Epithelial cell of proximal tubule (primary cell): Measurements from ENCODE around the gene NOLC1. TPM values are rescaled to one million over a fixed set of nuclear protein-coding genes. Genes with fewer than 3 reads are reported as not detected.
A peak's percentile ranks its signal among the peaks of the same experiment; 100 is the strongest.

Experiments used
- DNase-seq: peaks from one replicate; pipeline ENCODE4 v3.0.0-alpha.2; 2011; ENCODE audit warnings: low read depth
- H3K4me3 ChIP-seq: 2 replicates; pipeline ENCODE4 v1.5.1; 2011; ENCODE audit warnings: low read depth, mild to moderate bottlenecking, low read length
- CTCF ChIP-seq: conservative IDR thresholded peaks from 2 replicates; pipeline ENCODE4 v1.5.1; 2012; ENCODE audit warnings: low read depth, mild to moderate bottlenecking, low read length
- total RNA-seq: library from RNA; depleted of rRNA; stranded (reverse); fragments of >200 nt; gene quantifications from 2 replicates; pipeline ENCODE4 v1.2.3, GENCODE V29; 2015

NOLC1 gene
- total RNA-seq, 1 donor from 2014 or later, result 100 TPM

GRCh38 chr10:102113261-102113955 is 38.8 kb upstream of the NOLC1 start:
- H3K4me3 ChIP-seq, result peak overlapping the region; percentile 78
- no peak for DNase-seq
- TF ChIP-seq CTCF, result no peak

- no peak for DNase-seq
- H3K4me3 ChIP-seq, result peak overlapping the region; percentile 78
- no peak for TF ChIP-seq CTCF
Observed at GRCh38 chr10:102113956-102114857, 38.0 kb upstream of the NOLC1 start.

- TF ChIP-seq CTCF, result no peak
- DNase-seq, result no peak
- peak overlapping the region; percentile 78 for H3K4me3 ChIP-seq
Observed at GRCh38 chr10:102114861-102115618, 37.1 kb upstream of the NOLC1 start.

- no peak for TF ChIP-seq CTCF
- DNase-seq, result no peak
- peak overlapping the region; percentile 78 for H3K4me3 ChIP-seq
Observed at GRCh38 chr10:102115775-102116174, 36.4 kb upstream of the NOLC1 start.

GRCh38 chr10:102116656-102117055 is 35.5 kb upstream of the NOLC1 start:
- H3K4me3 ChIP-seq, result no peak overlapping the region
- TF ChIP-seq CTCF, result no peak
- no peak for DNase-seq

- no peak for DNase-seq
- peak overlapping the region; percentile 96 for H3K4me3 ChIP-seq
- peak; percentile 23 for TF ChIP-seq CTCF
Observed at GRCh38 chr10:102117391-102118159, 34.6 kb upstream of the NOLC1 start.
